Esophagus muscularis mucosa (tissue), 4 donors: ENCODE results near the gene FCRL1.

Experiments used
- CTCF ChIP-seq, 3 experiments: fragments of 200-600 bp in 2 of 3; fragments of 450-650 bp in 1 of 3; sonication (generic) in 2 of 3; IDR thresholded peaks; one replicate each; pipeline ENCODE4 v1.5.1; 2017 to 2019; ENCODE audit warnings: antibody characterized with exemption in 3 of 3, mild to moderate bottlenecking in 2 of 3, moderate library complexity in 1 of 3
- EP300 ChIP-seq: sonication (generic); formaldehyde crosslinking; IDR thresholded peaks from one replicate; pipeline ENCODE4 v1.6.1; 2017; ENCODE audit warnings: antibody characterized with exemption
- POLR2A ChIP-seq: fragments of 450-650 bp; IDR thresholded peaks from one replicate; pipeline ENCODE4 v1.6.1; 2017; ENCODE audit warnings: antibody characterized with exemption, moderate library complexity, mild to moderate bottlenecking, low read depth
- POLR2AphosphoS5 ChIP-seq, 2 donors: sonication (generic); formaldehyde crosslinking; IDR thresholded peaks; one replicate each; pipeline ENCODE4 v1.6.1; 2017; ENCODE audit warnings: antibody characterized with exemption in 2 of 2

- TF ChIP-seq POLR2AphosphoS5 (IDR thresholded peaks at IDR 0.05) (no peak), EP300 (no peak), CTCF (IDR thresholded peaks at IDR 0.05) (no peak), POLR2A (no peak)
Measured at GRCh38 chr1:157830887-157831286, 11.0 kb upstream of the FCRL1 start.
